CD14-positive monocyte (primary cell): ENCODE measurements around the gene SLC17A7. TPM values are rescaled to one million over a fixed set of nuclear protein-coding genes. Genes with fewer than 3 reads are reported as not detected.
A peak's percentile ranks its signal among the peaks of the same experiment; 100 is the strongest.

Experiments
- DNase-seq, 3 donors: peaks; one replicate each; pipeline ENCODE4 v3.0.0-alpha.2; 2011 to 2022
- H2AFZ ChIP-seq: 2 replicates; pipeline ENCODE4 v1.6.0; 2012; ENCODE audit warnings: mild to moderate bottlenecking, low read depth, low read length, inconsistent platforms; ENCODE audit not compliant: insufficient read depth, poor library complexity, severe bottlenecking
- H3K27ac ChIP-seq, 2 donors: 1 replicate in 1 of 2; 2 replicates in 1 of 2; pipeline ENCODE4 v1.5.1; 2012 to 2013; ENCODE audit warnings: low read length in 2 of 2, control low read depth in 1 of 2, inconsistent platforms in 1 of 2, low read depth in 1 of 2, mild to moderate bottlenecking in 1 of 2
- H3K27me3 ChIP-seq, 2 donors: one replicate each; pipeline versions ENCODE4 v1.6.0 to v1.6.1; 2011 to 2013; ENCODE audit warnings: low read length in 2 of 2; ENCODE audit not compliant: control insufficient read depth in 2 of 2, insufficient read depth in 2 of 2
- H3K36me3 ChIP-seq, 2 donors: replicated peaks in 1 of 2; 1 replicate in 1 of 2; 2 replicates in 1 of 2; pipeline versions ENCODE4 v1.5.1 to v1.6.1; 2012 to 2013; ENCODE audit warnings: low read length in 2 of 2, control low read depth in 1 of 2, inconsistent platforms in 1 of 2, mild to moderate bottlenecking in 1 of 2; ENCODE audit not compliant: insufficient read depth in 2 of 2, control insufficient read depth in 1 of 2
- H3K4me1 ChIP-seq, 2 donors: 1 replicate in 1 of 2; 2 replicates in 1 of 2; pipeline versions ENCODE4 v1.5.1 to v1.6.1; 2012 to 2013; ENCODE audit warnings: low read length in 2 of 2, control low read depth in 1 of 2, inconsistent platforms in 1 of 2, mild to moderate bottlenecking in 1 of 2, moderate library complexity in 1 of 2; ENCODE audit not compliant: insufficient read depth in 2 of 2, control insufficient read depth in 1 of 2
- H3K4me2 ChIP-seq: replicated peaks from 2 replicates; pipeline ENCODE3; 2012; ENCODE audit warnings: low read length, moderate library complexity, mild to moderate bottlenecking; ENCODE audit not compliant: poor library complexity, severe bottlenecking; ENCODE audit errors: extremely low read depth
- H3K4me3 ChIP-seq, 3 experiments: fragments of 200-600 bp in 1 of 3; sonication (generic) in 1 of 3; replicated peaks in 1 of 3; 1 replicate in 2 of 3; 2 replicates in 1 of 3; pipeline ENCODE4 v1.5.1; 2011 to 2013; ENCODE audit warnings: low read length in 3 of 3, mild to moderate bottlenecking in 3 of 3, control low read depth in 2 of 3, low read depth in 2 of 3, inconsistent platforms in 1 of 3, moderate library complexity in 1 of 3
- H3K79me2 ChIP-seq: 2 replicates; pipeline ENCODE4 v1.6.0; 2012; ENCODE audit warnings: mild to moderate bottlenecking, control low read depth, inconsistent platforms, low read length, moderate library complexity; ENCODE audit not compliant: insufficient read depth
- H3K9ac ChIP-seq: 2 replicates; pipeline ENCODE4 v1.6.0; 2017; ENCODE audit warnings: low read length, mild to moderate bottlenecking; ENCODE audit not compliant: insufficient read depth, poor library complexity, severe bottlenecking
- H3K9me3 ChIP-seq, 2 donors: replicated peaks in 1 of 2; 1 replicate in 1 of 2; 2 replicates in 1 of 2; pipeline versions ENCODE4 v1.5.1 to v1.6.1; 2012 to 2013; ENCODE audit warnings: low read length in 2 of 2, control low read depth in 1 of 2; ENCODE audit not compliant: control insufficient read depth in 1 of 2, insufficient read depth in 1 of 2
- H4K20me1 ChIP-seq: 2 replicates; pipeline ENCODE4 v1.6.0; 2012; ENCODE audit warnings: mild to moderate bottlenecking, low read length, control low read depth, moderate library complexity; ENCODE audit not compliant: insufficient read depth
- H3K27ac Mint-ChIP-seq, 7 donors: one replicate each; pipeline ENCODE4 v1.8.0; 2020; ENCODE audit warnings: mild to moderate bottlenecking in 7 of 7, mixed read lengths in 7 of 7, moderate library complexity in 6 of 7, inconsistent platforms in 2 of 7
- H3K27me3 Mint-ChIP-seq, 3 donors: one replicate each; pipeline ENCODE4 v1.8.0; 2021 to 2022; ENCODE audit warnings: low read depth in 3 of 3, mild to moderate bottlenecking in 3 of 3, mixed read lengths in 3 of 3, moderate library complexity in 3 of 3, inconsistent platforms in 1 of 3
- H3K36me3 Mint-ChIP-seq, 2 donors: one replicate each; pipeline ENCODE4 v1.8.0; 2020; ENCODE audit warnings: mixed read lengths in 2 of 2, inconsistent platforms in 1 of 2, mild to moderate bottlenecking in 1 of 2
- H3K4me1 Mint-ChIP-seq: one replicate; pipeline ENCODE4 v1.8.0; 2020; ENCODE audit warnings: mild to moderate bottlenecking, mixed read lengths
- H3K4me3 Mint-ChIP-seq, 2 donors: one replicate each; pipeline ENCODE4 v1.8.0; 2020; ENCODE audit warnings: mild to moderate bottlenecking in 2 of 2, mixed read lengths in 2 of 2, moderate library complexity in 1 of 2
- H3K9me3 Mint-ChIP-seq, 7 donors: one replicate each; pipeline ENCODE4 v1.8.0; 2020 to 2022; ENCODE audit warnings: mixed read lengths in 7 of 7, mild to moderate bottlenecking in 6 of 7, moderate library complexity in 6 of 7, inconsistent platforms in 2 of 7
- CTCF ChIP-seq: fragments of 200-600 bp; IDR thresholded peaks from one replicate; pipeline ENCODE4 v1.8.0; 2022; ENCODE audit warnings: antibody characterized with exemption, mild to moderate bottlenecking
- WGBS: methylation state at CpG from one replicate; pipeline ENCODE4 v1.1.5; 2013; ENCODE audit warnings: missing lambda C conversion rate; ENCODE audit not compliant: insufficient coverage; 5-methylcytosine and 5-hydroxymethylcytosine counted together
- intact Hi-C, 2 donors: fragments of 100-400 bp; cut with micrococcal nuclease; formaldehyde crosslinking; loops; one replicate each; pipeline versions ENCODE4 v1.15.0 to v1.15.1; 2023
- polyA plus RNA-seq, 3 donors: library from polyadenylated mRNA; depleted of rRNA in 1 of 3; unstranded in 2 of 3; stranded (reverse) in 1 of 3; fragments of 300-500 nt in 2 of 3; fragments of >200 nt in 1 of 3; fragmentation: Illumina TruSeq in 2 of 3; gene quantifications; 1 replicate in 2 of 3; 2 replicates in 1 of 3; pipeline ENCODE4 v1.2.3, GENCODE V29; 2012 to 2021

SLC17A7 gene
- polyA plus RNA-seq, 3 donors, result 0.04 to 0.09 TPM; not detected in 1

GRCh38 chr19:49487277-49488045, 46.1 kb upstream of the SLC17A7 start, which contains the start of gene RPL13A:
RPL13A (plus strand) TSS chr19:49487608; CDS start chr19:49487630, 22 bp downstream.
- peak within 1 kb of the TSS; percentile 79 to 95 (median 82) for H3K4me3 ChIP-seq
- H3K9ac ChIP-seq, result peak within 1 kb of the TSS; percentile 82
- Mint-ChIP-seq H3K36me3 (peaks cover 35 to 36% of the 10 kb centered on the region in 2 donors), H3K27me3 (peaks cover 0 to 3% (median 1%) of the 10 kb centered on the region in 3 donors), H3K4me1 (peaks cover 23% of the 10 kb centered on the region), H3K9me3 (peaks cover 0 to 5% (median 0%) of the 10 kb centered on the region in 7 donors), H3K27ac (peak within 1 kb of the TSS; percentile 89 to 97 (median 96)), H3K4me3 (peak within 1 kb of the TSS; percentile 98)
- WGBS, result under 1% methylated on average over 55 of the region's 57 CpGs
- peak within 1 kb of the TSS; percentile 50 to 89 for H3K27ac ChIP-seq
- H3K79me2 ChIP-seq, result peaks cover 30% of the 10 kb centered on the region
- peak within 1 kb of the TSS; percentile 83 for H2AFZ ChIP-seq
- H3K9me3 ChIP-seq, result no peaks in the 10 kb centered on the region
- peak; percentile 100 for DNase-seq
- no peak for TF ChIP-seq CTCF
- H3K4me1 ChIP-seq, result peaks cover 17 to 19% of the 10 kb centered on the region in 2 donors
- H3K36me3 ChIP-seq, result peaks cover 35% of the 10 kb centered on the region in 2 donors
- H4K20me1 ChIP-seq, result peaks cover 49% of the 10 kb centered on the region
- peak within 1 kb of the TSS; percentile 99 for H3K4me2 ChIP-seq
- intact Hi-C loops, result loop anchor here (1.0 to 5.0 kb wide), 2 partner anchors 9 to 35 kb away; partner anchors contain the start of genes ALDH16A1 (in 1 of the 2), PIH1D1 (in 1 of the 2) and RPS11 (in 1 of the 2)
- no peaks in the 10 kb centered on the region for H3K27me3 ChIP-seq

GRCh38 chr19:49486710-49487276, 45.5 kb upstream of the SLC17A7 start:
- Histone ChIP-seq H3K4me2 (peak overlapping the region; percentile 45), H3K9me3 (no peaks in the 10 kb centered on the region), H4K20me1 (peaks cover 43% of the 10 kb centered on the region), H3K27ac (peak overlapping the region; percentile 32 to 54), H3K79me2 (peaks cover 30% of the 10 kb centered on the region), H2AFZ (peak overlapping the region; percentile 83), H3K27me3 (no peaks in the 10 kb centered on the region), H3K4me1 (peaks cover 17 to 19% of the 10 kb centered on the region in 2 donors), H3K36me3 (peaks cover 28% of the 10 kb centered on the region in 2 donors), H3K9ac (peak overlapping the region; percentile 33), H3K4me3 (no peak overlapping the region)
- peaks cover 0 to 3% (median 1%) of the 10 kb centered on the region in 3 donors for H3K27me3 Mint-ChIP-seq
- intact Hi-C loops, result loop anchor here (1.0 to 5.0 kb wide), 2 partner anchors 10 to 34 kb away; partner anchors contain the start of genes ALDH16A1 (in 1 of the 2), PIH1D1 (in 1 of the 2) and RPS11 (in 1 of the 2)
- no peak for DNase-seq
- no peak for TF ChIP-seq CTCF
- peaks cover 23% of the 10 kb centered on the region for H3K4me1 Mint-ChIP-seq
- H3K27ac Mint-ChIP-seq, result peak overlapping the region in 6 of 7 donors; percentile 42 to 96 (median 66)
- H3K4me3 Mint-ChIP-seq, result peak overlapping the region in 1 of 2 donors; percentile 98
- 48% methylated on average over 14 of the region's 23 CpGs for WGBS
- peaks cover 0 to 5% (median 0%) of the 10 kb centered on the region in 7 donors for H3K9me3 Mint-ChIP-seq
- peaks cover 29 to 32% of the 10 kb centered on the region in 2 donors for H3K36me3 Mint-ChIP-seq
